Hypothalamus (tissue), 51 donors: Measurements from ENCODE around the gene ATXN7L1.
A peak's percentile ranks its signal among the peaks of the same experiment; 100 is the strongest.

ENCODE experiments used
- DNase-seq, 51 donors: peaks; one replicate each; lab custom pipeline; 2025; lab: John Stamatoyannopoulos, UW

ATXN7L1 gene

GRCh38 chr7:105689067-105689819 is 187.2 kb downstream of the ATXN7L1 start:
- DNase-seq: no peak

GRCh38 chr7:105688617-105689016 is 187.8 kb downstream of the ATXN7L1 start:
- no peak for DNase-seq

DNA sequence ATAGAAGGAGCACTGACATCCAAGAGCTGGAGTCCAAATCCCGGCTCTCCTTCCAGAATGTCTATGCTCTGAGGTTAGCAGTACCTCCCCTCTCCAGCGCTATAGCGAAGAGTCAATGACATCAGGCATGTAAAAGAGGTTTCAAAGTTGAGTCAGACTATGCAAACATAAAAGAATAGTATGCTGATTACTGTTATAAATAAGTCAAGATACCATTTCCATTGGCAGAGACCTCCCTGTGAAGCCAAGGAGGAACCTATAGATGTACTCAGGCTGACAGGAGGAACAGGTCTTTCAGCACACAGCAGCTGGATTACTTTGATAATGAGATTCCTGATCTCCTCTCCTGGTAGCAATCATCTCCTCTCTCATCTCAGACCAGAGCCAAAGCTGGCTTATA is 191.2 kb downstream of the ATXN7L1 start:
- DNase-seq: no peak

DNA sequence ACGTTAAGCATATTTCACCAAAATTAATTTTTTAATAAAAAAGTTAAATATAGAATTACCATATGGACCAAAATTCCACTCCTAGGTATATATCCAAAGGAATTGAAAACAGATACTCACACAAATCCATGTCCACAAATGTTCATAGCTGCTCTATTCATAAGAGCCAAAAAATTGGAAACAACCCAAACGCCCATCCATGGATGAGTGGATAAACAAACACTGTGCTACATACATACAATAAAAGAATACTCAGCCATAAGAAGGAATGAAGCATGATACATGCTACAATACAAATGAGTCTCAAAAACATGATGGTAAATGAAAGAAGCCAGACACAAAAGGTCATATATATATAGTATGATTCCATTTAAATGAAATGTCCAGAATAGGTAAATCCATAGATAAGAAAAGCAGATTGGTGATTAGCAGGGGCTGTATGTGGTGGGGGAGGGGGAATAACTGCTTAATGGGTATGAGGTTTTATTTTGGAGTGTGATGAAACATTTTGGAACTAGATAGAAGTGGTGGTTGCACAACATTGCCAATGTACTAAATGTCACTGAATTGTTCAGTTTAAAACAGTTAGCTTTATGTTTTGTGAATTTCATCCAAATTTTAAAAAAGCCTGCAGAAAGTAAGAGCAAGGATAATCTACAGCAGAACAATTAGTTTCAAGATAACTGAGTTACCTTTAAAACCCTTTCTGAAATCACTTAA is 193.9 kb downstream of the ATXN7L1 start:
- no peak for DNase-seq

GRCh38 chr7:105680505-105681187 is 195.8 kb downstream of the ATXN7L1 start:
- peak in 4 of 51 donors; percentile 20 to 47 (median 44) for DNase-seq

GRCh38 chr7:105678811-105679495 is 197.4 kb downstream of the ATXN7L1 start:
- peak in 35 of 51 donors; percentile 9 to 75 (median 39) for DNase-seq

DNA sequence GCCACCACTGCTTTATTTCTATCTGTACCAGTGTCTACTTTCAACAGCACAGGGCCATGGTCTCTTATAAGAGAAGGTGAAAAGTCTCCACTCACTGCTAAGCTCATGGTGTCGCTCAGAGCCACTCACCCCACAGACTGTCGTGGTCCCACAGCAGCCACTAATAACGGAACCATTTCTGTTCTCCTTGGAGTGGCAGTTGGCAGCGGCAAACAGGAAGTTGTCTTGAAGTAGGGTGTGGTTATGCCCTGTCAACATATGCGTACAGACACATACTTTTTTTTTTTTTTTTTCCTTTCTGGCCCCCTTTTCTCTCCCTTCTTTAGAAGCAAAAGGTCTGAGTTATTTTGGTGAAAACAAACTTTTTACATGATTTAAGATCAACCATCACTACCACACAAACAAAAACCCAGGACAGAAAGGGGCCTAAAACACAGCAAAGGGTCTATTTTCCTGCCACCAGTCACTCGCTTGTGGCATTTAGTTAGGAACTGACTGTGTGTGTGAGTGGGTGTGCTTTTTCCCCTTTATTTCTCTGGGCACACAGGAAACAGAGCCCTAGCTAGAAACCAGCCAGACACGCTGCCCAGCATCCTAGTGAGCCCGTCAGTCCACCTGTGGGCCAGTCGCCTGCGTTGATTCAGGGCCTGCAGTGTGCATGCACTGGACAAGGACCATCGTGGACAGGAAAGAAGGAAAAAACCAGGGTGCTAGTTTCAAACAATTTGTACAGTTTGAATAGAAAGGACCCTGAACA is 198.4 kb downstream of the ATXN7L1 start:
- peak in 2 of 51 donors; percentile 13 to 16 for DNase-seq

DNA sequence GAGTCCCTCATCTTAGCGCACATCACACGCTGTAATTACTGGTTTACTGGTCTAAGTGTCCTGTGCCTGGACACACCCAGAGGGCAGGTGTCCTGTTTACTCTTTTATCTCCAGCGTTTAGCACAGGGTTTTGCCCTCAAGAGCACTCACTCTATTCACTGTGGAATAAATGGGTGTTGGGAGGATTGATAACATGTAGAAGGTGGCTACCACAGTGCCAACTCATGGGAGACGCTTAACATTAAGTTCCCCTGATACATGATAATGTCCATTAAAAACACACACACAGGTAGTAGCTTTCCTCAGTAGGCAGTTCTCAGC is 199.0 kb downstream of the ATXN7L1 start:
- DNase-seq: no peak

DNA sequence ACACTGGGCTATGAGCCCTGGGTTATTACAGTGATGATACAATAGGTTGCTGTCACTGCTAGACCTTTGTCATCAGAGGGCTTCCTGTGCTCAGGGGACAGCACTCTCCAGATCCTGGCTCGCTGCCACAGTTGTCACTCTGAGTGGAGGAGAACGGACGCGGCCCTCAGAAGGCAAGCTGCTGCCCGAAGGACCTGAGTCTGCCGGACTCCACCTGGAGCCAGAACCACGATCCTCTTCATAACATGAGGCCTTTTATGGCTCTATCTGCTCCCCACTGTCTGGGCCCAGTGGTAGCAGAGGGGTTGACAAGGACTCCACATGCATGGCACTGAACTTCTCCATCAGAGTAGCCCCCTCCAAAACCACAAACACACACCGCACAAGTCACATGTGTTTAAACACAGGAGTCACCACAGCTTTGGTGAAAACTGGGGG is 200.4 kb downstream of the ATXN7L1 start:
- no peak for DNase-seq

DNA sequence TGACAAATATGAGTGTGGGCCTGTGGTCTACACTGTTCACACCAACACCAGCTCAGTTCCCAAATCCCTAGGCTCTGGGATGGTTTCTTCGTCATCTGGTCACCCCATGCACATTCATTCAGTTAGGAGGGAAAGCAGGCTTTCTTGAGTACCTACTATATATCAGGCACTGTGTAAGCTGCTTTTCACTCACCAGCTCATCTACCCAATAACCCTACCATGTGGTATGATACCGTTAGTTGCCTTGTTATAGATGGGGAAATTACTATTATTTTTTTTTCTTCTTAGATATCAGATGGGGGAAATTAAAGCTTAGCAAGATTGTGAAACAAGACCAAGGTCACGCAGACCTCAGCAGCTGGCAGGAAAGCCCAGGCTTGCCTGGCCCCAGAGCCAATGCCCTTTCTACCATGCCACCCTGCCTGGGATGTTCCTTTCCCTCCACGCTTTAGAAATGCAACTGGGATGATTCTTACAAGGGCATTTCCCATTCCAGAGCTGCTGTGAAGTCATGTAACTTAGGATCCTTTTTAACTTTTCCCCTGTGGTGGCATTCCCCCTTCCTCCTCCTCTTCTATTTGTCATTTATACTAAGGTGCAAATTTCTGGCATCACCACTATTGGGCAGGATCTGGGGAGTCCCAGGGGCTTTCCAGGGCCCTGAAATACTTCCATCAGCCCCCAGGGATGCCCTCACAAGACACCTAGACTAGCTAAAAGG is 202.0 kb downstream of the ATXN7L1 start:
- DNase-seq: no peak

DNA sequence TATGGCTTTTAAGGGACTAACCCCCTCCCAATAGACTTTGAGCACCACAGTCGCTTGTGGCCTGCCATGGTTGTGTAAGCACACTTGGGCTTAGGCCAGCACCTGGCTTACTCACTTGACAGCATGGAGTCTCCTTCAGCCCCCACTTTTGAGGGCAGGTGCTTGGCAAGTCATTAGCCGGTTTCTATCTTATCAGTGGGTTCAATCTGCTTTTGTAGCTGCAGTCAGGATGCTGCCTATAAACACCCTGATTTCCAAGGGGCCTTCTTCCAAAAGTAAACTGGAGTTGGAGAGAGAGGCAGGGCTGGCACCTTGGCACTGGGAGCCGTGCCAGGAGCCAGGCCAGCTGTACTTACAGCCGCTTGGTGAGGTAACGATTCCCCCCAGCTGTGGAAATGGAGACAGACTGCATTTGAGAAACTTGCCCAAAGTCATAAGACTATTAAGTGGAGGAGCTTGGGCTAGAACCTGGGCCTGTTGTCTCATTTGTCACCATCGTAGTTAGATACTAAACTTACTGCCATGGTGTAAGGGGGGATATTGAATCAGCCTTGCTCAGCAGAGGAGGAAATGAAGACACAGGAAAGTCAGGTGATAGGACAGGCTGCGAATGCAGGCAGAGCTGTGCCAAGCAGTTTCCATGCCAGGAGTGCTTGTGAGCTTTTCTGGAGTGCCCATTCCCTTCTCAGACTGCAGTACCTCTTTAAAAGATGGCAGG is 202.9 kb downstream of the ATXN7L1 start:
- DNase-seq: no peak

DNA sequence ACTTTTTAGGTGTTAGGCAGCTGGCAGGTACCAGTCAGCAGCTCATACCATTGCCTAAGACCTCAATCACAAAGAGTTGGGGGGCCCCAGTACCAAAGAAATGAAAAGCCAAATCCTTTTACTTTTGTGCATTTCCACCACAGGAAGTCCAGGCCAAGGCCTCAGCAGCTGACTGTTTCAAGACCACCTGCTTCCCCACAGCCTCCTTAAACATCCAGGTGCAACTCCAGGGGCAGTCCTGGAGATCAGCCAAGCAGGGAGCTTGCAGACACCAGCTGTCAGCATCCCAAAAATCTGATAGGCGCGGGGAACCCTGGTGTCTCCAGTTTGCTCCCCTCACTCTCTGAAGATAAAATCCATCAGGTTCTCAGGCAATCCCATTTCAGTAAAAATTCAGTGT is 203.6 kb downstream of the ATXN7L1 start:
- no peak for DNase-seq

DNA sequence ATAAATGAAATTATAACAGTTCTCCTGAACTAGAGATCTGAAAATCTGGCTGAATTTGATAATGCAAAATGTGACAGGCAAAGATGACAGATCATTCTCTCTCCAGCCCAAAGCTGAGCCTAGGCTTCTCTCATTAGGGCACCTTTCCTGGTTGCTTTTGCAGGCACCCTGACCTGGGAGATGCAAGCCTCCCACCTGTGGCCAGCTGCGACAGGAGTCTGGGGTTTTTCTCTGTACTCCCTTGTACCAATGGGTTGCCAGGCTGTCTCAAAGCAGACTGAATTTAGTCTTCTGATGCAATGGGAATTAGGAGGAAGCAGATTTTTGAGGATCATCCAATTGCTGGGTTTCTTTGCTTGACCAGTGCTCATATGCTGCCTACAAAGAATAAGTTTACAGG is 210.1 kb downstream of the ATXN7L1 start:
- DNase-seq: no peak

GRCh38 chr7:105665684-105666083 is 210.7 kb downstream of the ATXN7L1 start:
- no peak for DNase-seq

- no peak for DNase-seq
Observed at GRCh38 chr7:105664816-105665525, 211.4 kb downstream of the ATXN7L1 start.

- no peak for DNase-seq
Observed at GRCh38 chr7:105662998-105663397, 213.4 kb downstream of the ATXN7L1 start.

- no peak for DNase-seq
Observed at GRCh38 chr7:105661625-105662024, 214.8 kb downstream of the ATXN7L1 start.

GRCh38 chr7:105656922-105657521 is 219.4 kb downstream of the ATXN7L1 start:
- peak in 4 of 51 donors; percentile 13 to 30 (median 28) for DNase-seq
